Upper lobe of right lung (tissue), 1 donor: ENCODE data around the gene RBP7. TPM values are rescaled to one million over a fixed set of nuclear protein-coding genes. Genes with fewer than 3 reads are reported as not detected.

Experiments
- ATAC-seq: fragments of 200-7000 bp; cut with Tn5 transposase; one replicate; pipeline ENCODE4 v1.9.1; 2020; ENCODE audit warnings: mild to moderate bottlenecking, moderate library complexity
- DNase-seq: peaks from one replicate; pipeline ENCODE4 v3.0.0-alpha.2; 2020
- H3K27ac ChIP-seq: fragments of 200-600 bp; one replicate; pipeline ENCODE4 v1.8.0; 2022
- H3K27me3 ChIP-seq: fragments of 200-600 bp; one replicate; pipeline ENCODE4 v1.8.0; 2022; ENCODE audit warnings: mild to moderate bottlenecking
- H3K36me3 ChIP-seq: fragments of 200-600 bp; one replicate; pipeline ENCODE4 v1.8.0; 2022
- H3K4me1 ChIP-seq: fragments of 200-600 bp; one replicate; pipeline ENCODE4 v1.8.0; 2022
- H3K4me3 ChIP-seq: fragments of 200-600 bp; one replicate; pipeline ENCODE4 v1.8.0; 2022; ENCODE audit warnings: mild to moderate bottlenecking
- H3K9me3 ChIP-seq: fragments of 200-600 bp; one replicate; pipeline ENCODE4 v1.8.0; 2022
- CTCF ChIP-seq: fragments of 200-600 bp; IDR thresholded peaks from one replicate; pipeline ENCODE4 v1.8.0; 2022; ENCODE audit warnings: antibody characterized with exemption
- intact Hi-C: fragments of 100-400 bp; cut with DNase I; formaldehyde crosslinking; loops from one replicate; pipeline ENCODE4 v1.11.0; 2022
- total RNA-seq: library from RNA; stranded (reverse); fragmentation: NEBNext Ultra II Directional; extraction: Animal tissue kit (Norgen Biotek cat#: 25700); gene quantifications from one replicate; pipeline ENCODE4 v1.2.1, GENCODE V29; 2021
- donor health status: DM: no; HTN: yes; CAD: no; lungs with severe emphysema.

The RBP7 gene
- total RNA-seq, 1 donor from 2014 or later, result 8.7 TPM

GRCh38 chr1:10033359-10033845, 36.4 kb downstream of the RBP7 start:
- DNase-seq (no peak), ATAC-seq (peak; percentile 31)
- peak overlapping the region; percentile 99 for H3K4me3 ChIP-seq
- H3K9me3 ChIP-seq, result no peaks in the 10 kb centered on the region
- TF ChIP-seq CTCF, result no peak
- peaks cover 8% of the 10 kb centered on the region for H3K36me3 ChIP-seq
- H3K27me3 ChIP-seq, result no peaks in the 10 kb centered on the region
- intact Hi-C loops, result no loop called here
- peak overlapping the region; percentile 96 for H3K27ac ChIP-seq
- H3K4me1 ChIP-seq, result peaks cover 17% of the 10 kb centered on the region

DNA sequence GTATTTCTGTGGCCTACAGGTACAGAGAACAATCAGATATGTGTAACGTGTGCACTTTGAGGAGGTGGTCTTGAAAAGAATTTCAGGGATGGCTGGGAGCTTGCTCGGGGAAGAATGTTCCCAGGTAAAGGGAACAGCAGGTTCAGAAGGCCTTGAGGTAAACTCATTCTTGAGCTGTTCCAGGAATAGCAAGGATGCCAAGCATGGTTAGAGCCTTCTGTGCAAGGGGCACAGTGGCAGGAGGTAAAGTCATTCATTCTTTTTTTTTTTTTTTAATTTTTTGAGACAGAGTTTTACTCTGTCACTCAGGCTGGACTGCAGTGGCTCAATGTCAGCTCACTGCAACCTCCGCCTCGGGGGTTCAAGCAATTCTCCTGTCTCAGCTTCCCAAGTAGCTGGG, 45.7 kb downstream of the RBP7 start:
- intact Hi-C loops, result no loop called here
- ATAC-seq, result no peak

GRCh38 chr1:10045480-10046355, 48.7 kb downstream of the RBP7 start:
- H3K27me3 ChIP-seq, result no peaks in the 10 kb centered on the region
- no peak overlapping the region for H3K4me3 ChIP-seq
- H3K36me3 ChIP-seq, result peaks cover 9% of the 10 kb centered on the region
- no peaks in the 10 kb centered on the region for H3K9me3 ChIP-seq
- intact Hi-C loops, result no loop called here
- TF ChIP-seq CTCF, result no peak
- H3K4me1 ChIP-seq, result peaks cover 22% of the 10 kb centered on the region
- ATAC-seq (peak; percentile 41), DNase-seq (no peak)
- H3K27ac ChIP-seq, result no peak overlapping the region

More for the DNA sequence above, 45.7 kb downstream of the RBP7 start:
- no peaks in the 10 kb centered on the region for H3K27me3 ChIP-seq
- H3K4me1 ChIP-seq, result peaks cover 22% of the 10 kb centered on the region
- TF ChIP-seq CTCF, result no peak
- H3K27ac ChIP-seq, result no peak overlapping the region
- no peak overlapping the region for H3K4me3 ChIP-seq
- no peaks in the 10 kb centered on the region for H3K9me3 ChIP-seq
- no peak for DNase-seq
- peaks cover 14% of the 10 kb centered on the region for H3K36me3 ChIP-seq

- Histone ChIP-seq H3K9me3 (no peaks in the 10 kb centered on the region), H3K4me3 (no peak overlapping the region), H3K4me1 (peaks cover 22% of the 10 kb centered on the region), H3K27ac (no peak overlapping the region), H3K36me3 (peaks cover 9% of the 10 kb centered on the region), H3K27me3 (no peaks in the 10 kb centered on the region)
- no peak for TF ChIP-seq CTCF
- intact Hi-C loops, result no loop called here
- ATAC-seq (peak; percentile 27), DNase-seq (no peak)
These were observed 49.5 kb downstream of the RBP7 start for GRCh38 chr1:10046356-10047085.

DNA sequence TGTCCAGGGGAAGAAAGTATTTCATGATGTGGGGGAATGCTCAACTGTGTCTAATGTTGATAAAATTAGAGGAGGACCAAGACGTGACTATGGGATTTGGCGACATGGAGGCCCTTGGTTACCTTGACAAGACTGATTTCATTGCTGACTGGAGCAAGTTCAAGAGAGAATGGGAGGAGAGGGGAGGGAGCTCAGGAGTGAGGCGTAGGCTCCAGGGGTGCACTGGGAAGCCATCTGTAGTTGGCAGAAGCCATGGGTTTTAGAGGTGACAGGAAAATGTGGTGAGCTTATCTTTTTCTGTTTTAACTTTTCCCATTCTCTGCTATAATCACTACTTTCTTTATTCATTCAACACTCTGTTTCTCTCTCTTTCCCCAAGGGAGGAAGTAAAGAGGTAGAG, 51.6 kb downstream of the RBP7 start:
- Histone ChIP-seq H3K9me3 (no peaks in the 10 kb centered on the region), H3K4me3 (no peak overlapping the region), H3K36me3 (peaks cover 9% of the 10 kb centered on the region), H3K4me1 (peaks cover 22% of the 10 kb centered on the region), H3K27me3 (no peaks in the 10 kb centered on the region), H3K27ac (no peak overlapping the region)
- DNase-seq, result no peak
- no peak for TF ChIP-seq CTCF
- no peak for ATAC-seq
- intact Hi-C loops, result no loop called here
